Stromal cell of bone marrow (primary cell): ENCODE data around the gene DSTYK.

ENCODE experiments used
- DNase-seq: peaks from one replicate; pipeline ENCODE4 v3.0.0-alpha.2; 2012; ENCODE audit warnings: low read depth

The DSTYK gene

GRCh38 chr1:205211169-205211838 lies at the start of gene DSTYK:
TSS of gene DSTYK (minus strand) at chr1:205211702. CDS start at chr1:205211535, 167 bp downstream.
- DNase-seq, result peak; percentile 95

- no peak for DNase-seq
Measured at GRCh38 chr1:205259998-205260397, 48.5 kb upstream of the DSTYK start.

- DNase-seq, result no peak
Measured at GRCh38 chr1:205259324-205259832, 47.9 kb upstream of the DSTYK start.

- DNase-seq, result no peak
Measured at GRCh38 chr1:205258719-205259118, 47.2 kb upstream of the DSTYK start.

- no peak for DNase-seq
Measured at GRCh38 chr1:205258261-205258691, 46.8 kb upstream of the DSTYK start.

- no peak for DNase-seq
Measured at GRCh38 chr1:205257735-205258134, 46.2 kb upstream of the DSTYK start.

- no peak for DNase-seq
Measured at GRCh38 chr1:205256951-205257625, 45.6 kb upstream of the DSTYK start.

GRCh38 chr1:205255941-205256780 lies 44.7 kb upstream of the DSTYK start:
- peak; percentile 70 for DNase-seq

GRCh38 chr1:205251576-205251975 lies 40.1 kb upstream of the DSTYK start:
- no peak for DNase-seq

- no peak for DNase-seq
Measured at GRCh38 chr1:205250699-205251098, 39.2 kb upstream of the DSTYK start.

GRCh38 chr1:205249651-205250050 lies 38.1 kb upstream of the DSTYK start:
- DNase-seq, result no peak

GRCh38 chr1:205248793-205249601 lies 37.5 kb upstream of the DSTYK start:
- no peak for DNase-seq

- DNase-seq, result no peak
Measured at GRCh38 chr1:205247130-205247921, 35.8 kb upstream of the DSTYK start.

- DNase-seq, result no peak
Measured at GRCh38 chr1:205246351-205247119, 35.0 kb upstream of the DSTYK start.

- no peak for DNase-seq
Measured at GRCh38 chr1:205245096-205245495, 33.6 kb upstream of the DSTYK start.

- DNase-seq, result no peak
Measured at GRCh38 chr1:205244384-205244783, 32.9 kb upstream of the DSTYK start.

GRCh38 chr1:205243350-205244191 lies 32.1 kb upstream of the DSTYK start:
- DNase-seq, result no peak

GRCh38 chr1:205241366-205242030 lies 30.0 kb upstream of the DSTYK start:
- DNase-seq, result no peak

- DNase-seq, result no peak
Measured at GRCh38 chr1:205240569-205240968, 29.1 kb upstream of the DSTYK start.
